Osteoblast (primary cell): ENCODE results near the gene EPHA1. TPM values are rescaled to one million over a fixed set of nuclear protein-coding genes. Genes with fewer than 3 reads are reported as not detected.

ENCODE experiments used
- DNase-seq: peaks from one replicate; pipeline ENCODE4 v3.0.0; 2011; ENCODE audit warnings: low spot score, mixed read lengths; ENCODE audit not compliant: insufficient read length; ENCODE audit errors: missing footprints
- H2AFZ ChIP-seq: 2 replicates; pipeline ENCODE4 v1.6.0; 2011; ENCODE audit warnings: mild to moderate bottlenecking, low read length
- H3K27ac ChIP-seq: 2 replicates; pipeline ENCODE4 v1.5.1; 2011; ENCODE audit warnings: mild to moderate bottlenecking, low read depth, low read length, moderate library complexity
- H3K27me3 ChIP-seq: 2 replicates; pipeline ENCODE4 v1.6.0; 2012; ENCODE audit warnings: mild to moderate bottlenecking, control low read depth, inconsistent platforms, low read length, moderate library complexity; ENCODE audit not compliant: insufficient read depth
- H3K36me3 ChIP-seq: 2 replicates; pipeline ENCODE4 v1.5.1; 2011; ENCODE audit warnings: mild to moderate bottlenecking, low read length, control low read depth, moderate library complexity; ENCODE audit not compliant: insufficient read depth
- H3K4me1 ChIP-seq: 2 replicates; pipeline ENCODE4 v1.5.1; 2011; ENCODE audit warnings: mild to moderate bottlenecking, low read length, control low read depth, moderate library complexity; ENCODE audit not compliant: insufficient read depth
- H3K4me2 ChIP-seq: 2 replicates; pipeline ENCODE4 v1.6.0; 2011; ENCODE audit warnings: mild to moderate bottlenecking, low read length; ENCODE audit not compliant: insufficient read depth
- H3K4me3 ChIP-seq: fragments of 200-600 bp; sonication (generic); 3 replicates; pipeline ENCODE4 v1.5.1; 2012; ENCODE audit warnings: mild to moderate bottlenecking, low read length, inconsistent platforms; ENCODE audit not compliant: insufficient read depth
- H3K79me2 ChIP-seq: 2 replicates; pipeline ENCODE4 v1.6.0; 2012; ENCODE audit warnings: mild to moderate bottlenecking, low read length, control low read depth, inconsistent platforms; ENCODE audit not compliant: insufficient read depth
- H3K9me3 ChIP-seq: 2 replicates; pipeline ENCODE4 v1.5.1; 2011; ENCODE audit warnings: low read depth, low read length, control low read depth
- H4K20me1 ChIP-seq: 2 replicates; pipeline ENCODE4 v1.6.0; 2012; ENCODE audit warnings: mild to moderate bottlenecking, low read length, control low read depth; ENCODE audit not compliant: insufficient read depth
- CTCF ChIP-seq: IDR thresholded peaks from 2 replicates; pipeline ENCODE4 v1.5.1; 2011; ENCODE audit warnings: mild to moderate bottlenecking, low read depth, low read length, moderate library complexity; ENCODE audit errors: extremely low read depth
- total RNA-seq: library from RNA; depleted of rRNA; stranded (reverse); fragments of >200 nt; gene quantifications from 2 replicates; pipeline ENCODE4 v1.2.3, GENCODE V29; 2012

EPHA1 gene
- total RNA-seq = not detected in 2 replicates

DNA sequence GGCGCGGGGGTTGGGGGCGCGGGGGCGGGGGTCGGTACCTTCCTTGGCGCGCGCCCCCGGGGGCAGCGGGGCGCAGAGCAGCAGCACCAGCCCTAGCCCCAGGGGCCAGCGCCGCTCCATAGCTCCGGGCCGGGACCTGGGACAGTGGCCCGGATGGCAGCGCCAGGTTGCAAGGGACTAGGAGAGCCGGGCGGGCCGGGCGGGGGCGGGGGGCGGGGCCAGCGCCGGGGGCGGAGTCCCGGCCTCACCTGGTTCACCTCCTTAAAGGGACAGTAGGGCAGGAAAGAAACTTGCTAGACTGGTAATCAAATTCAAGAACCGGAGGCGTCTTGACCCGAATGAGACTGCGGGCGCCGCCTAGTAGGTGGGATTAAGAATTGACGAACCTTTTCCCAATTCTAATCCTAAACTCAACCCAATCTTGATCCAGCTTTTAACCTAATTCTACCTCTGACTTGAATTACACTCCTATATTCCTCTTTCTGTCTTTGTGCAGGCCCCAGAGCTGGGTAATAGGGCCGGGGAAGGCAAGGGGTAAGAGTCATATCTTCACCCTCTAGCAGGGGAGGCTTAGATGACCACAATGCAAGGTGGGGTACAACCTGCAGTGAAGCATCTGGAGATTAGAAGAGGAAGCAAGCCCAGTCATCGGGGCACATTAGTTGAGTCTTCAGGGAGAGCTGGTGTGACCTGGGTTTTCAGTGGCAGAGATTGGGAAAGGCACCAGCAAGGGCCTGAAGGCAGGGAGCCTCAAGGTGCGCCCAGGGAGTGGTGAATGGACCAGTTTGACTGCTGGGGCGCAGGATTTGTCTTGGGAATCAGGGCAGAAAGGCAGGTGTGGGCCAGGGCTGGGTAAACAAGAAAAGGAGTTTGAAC is at the start of gene EPHA1:
Gene EPHA1, minus strand, starts transcription at position 171 of the 876 bp plus-strand sequence. Its CDS starts 51 bp downstream, at position 120.
- Histone ChIP-seq H3K79me2 (no peaks in the 10 kb centered on the region), H2AFZ (no peak within 1 kb of the TSS), H4K20me1 (no peaks in the 10 kb centered on the region), H3K36me3 (no peaks in the 10 kb centered on the region), H3K4me1 (peaks cover 28% of the 10 kb centered on the region), H3K27ac (no peak within 1 kb of the TSS), H3K9me3 (no peaks in the 10 kb centered on the region), H3K4me2 (peak within 1 kb of the TSS; percentile 37), H3K4me3 (no peak within 1 kb of the TSS), H3K27me3 (no peaks in the 10 kb centered on the region)
- peak; percentile 19 for TF ChIP-seq CTCF
- DNase-seq = peak; percentile 87

GRCh38 chr7:143458263-143458662 is 49.6 kb upstream of the EPHA1 start:
- H3K36me3 ChIP-seq = no peaks in the 10 kb centered on the region
- peak overlapping the region; percentile 38 for H2AFZ ChIP-seq
- no peak overlapping the region for H3K4me3 ChIP-seq
- no peaks in the 10 kb centered on the region for H4K20me1 ChIP-seq
- no peaks in the 10 kb centered on the region for H3K27me3 ChIP-seq
- peak overlapping the region; percentile 88 for H3K27ac ChIP-seq
- no peaks in the 10 kb centered on the region for H3K79me2 ChIP-seq
- H3K4me2 ChIP-seq = peak overlapping the region; percentile 56
- no peak for TF ChIP-seq CTCF
- H3K9me3 ChIP-seq = no peaks in the 10 kb centered on the region
- H3K4me1 ChIP-seq = peaks cover 38% of the 10 kb centered on the region
- peak; percentile 15 for DNase-seq

DNA sequence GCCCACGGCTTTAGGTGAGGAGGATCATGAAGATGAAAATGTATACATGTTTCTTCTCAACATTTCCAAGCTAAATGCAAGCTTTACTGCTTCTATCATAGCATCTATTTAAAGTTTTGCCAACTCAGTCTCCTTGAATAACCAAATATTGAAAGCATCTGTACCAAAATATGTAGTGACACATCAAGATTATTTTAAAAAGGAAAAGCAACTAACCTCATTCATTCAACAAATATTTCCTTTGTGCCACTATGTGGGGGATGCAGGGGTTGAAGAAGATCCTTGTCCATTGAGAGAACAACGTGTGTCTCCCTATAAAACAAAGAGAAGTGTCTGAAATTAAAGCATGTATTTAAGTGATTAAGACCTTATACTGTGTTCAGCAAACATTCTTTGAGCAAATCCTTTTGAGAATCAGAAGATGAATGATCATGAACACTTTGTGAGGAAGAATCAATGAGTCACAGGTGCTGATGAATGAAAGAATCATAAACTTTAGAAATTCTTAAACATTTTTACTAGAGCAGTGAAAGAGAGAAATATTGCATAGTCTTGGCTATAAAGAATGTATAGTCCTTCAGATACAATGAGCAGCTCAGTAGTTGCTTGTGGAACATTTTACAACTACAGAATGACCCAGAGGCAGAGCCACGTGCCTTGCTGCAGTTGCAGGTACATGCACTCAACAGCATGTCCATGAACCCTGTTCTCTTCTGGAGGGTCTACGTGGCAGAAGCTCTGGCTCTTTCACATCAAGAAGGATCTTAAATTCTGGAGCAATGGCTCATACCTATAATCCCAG is 48.5 kb upstream of the EPHA1 start:
- no peaks in the 10 kb centered on the region for H3K27me3 ChIP-seq
- peak overlapping the region; percentile 56 for H3K4me2 ChIP-seq
- H4K20me1 ChIP-seq = no peaks in the 10 kb centered on the region
- no peak for TF ChIP-seq CTCF
- no peak overlapping the region for H3K4me3 ChIP-seq
- no peaks in the 10 kb centered on the region for H3K36me3 ChIP-seq
- H3K27ac ChIP-seq = peak overlapping the region; percentile 88
- DNase-seq = peak; percentile 44
- H3K79me2 ChIP-seq = no peaks in the 10 kb centered on the region
- H3K4me1 ChIP-seq = peaks cover 42% of the 10 kb centered on the region
- H2AFZ ChIP-seq = no peak overlapping the region
- no peaks in the 10 kb centered on the region for H3K9me3 ChIP-seq

DNA sequence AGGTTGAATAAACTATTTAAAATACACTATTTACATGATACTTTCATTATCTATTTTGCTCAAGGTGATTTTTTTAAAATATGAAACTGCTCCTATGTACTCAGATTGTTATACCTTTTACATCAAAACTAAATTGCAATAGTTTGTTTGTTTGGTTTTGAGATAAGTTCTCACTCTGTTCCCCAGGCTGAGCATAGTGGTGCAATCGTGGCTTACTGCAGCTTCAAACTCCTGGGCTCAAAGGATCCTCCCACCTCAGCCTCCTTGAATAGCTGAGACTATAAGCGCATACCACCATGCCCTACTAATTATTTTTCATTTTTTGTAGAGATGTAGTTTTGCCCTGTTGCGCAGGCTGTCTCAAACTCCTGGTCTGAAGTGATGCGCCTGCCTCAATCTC is 47.3 kb upstream of the EPHA1 start:
- no peak for DNase-seq
- no peak overlapping the region for H3K4me3 ChIP-seq
- H3K27ac ChIP-seq = peak overlapping the region; percentile 88
- TF ChIP-seq CTCF = no peak
- H3K79me2 ChIP-seq = no peaks in the 10 kb centered on the region
- no peaks in the 10 kb centered on the region for H3K27me3 ChIP-seq
- no peaks in the 10 kb centered on the region for H3K36me3 ChIP-seq
- no peak overlapping the region for H2AFZ ChIP-seq
- peaks cover 42% of the 10 kb centered on the region for H3K4me1 ChIP-seq
- no peaks in the 10 kb centered on the region for H3K9me3 ChIP-seq
- no peak overlapping the region for H3K4me2 ChIP-seq
- H4K20me1 ChIP-seq = no peaks in the 10 kb centered on the region
